ENCODE measurements around the gene LRRC8A.

GRCh38 chr9:128909859-128910258, 27.9 kb downstream of the LRRC8A start:
- no peak for TF ChIP-seq POLR2A (IDR thresholded peaks at IDR 0.05; ENCODE audit: low read depth)
- TF ChIP-seq POLR2AphosphoS5 (IDR thresholded peaks at IDR 0.05) = no peak
